WTC11 (cell line): Measurements from ENCODE around the gene TCERG1.

Experiments used
- ARID4B ChIP-seq: sonication (generic); formaldehyde crosslinking; IDR thresholded peaks from 2 replicates; pipeline ENCODE4 v1.8.0; 2023; ENCODE audit warnings: missing genetic modification reagents, mild to moderate bottlenecking, borderline replicate concordance
- CTCF ChIP-seq: fragments of 200-600 bp; IDR thresholded peaks from 2 replicates; pipeline ENCODE4 v1.8.0; 2022; ENCODE audit warnings: antibody characterized with exemption
- PRRX2 ChIP-seq: fragments of 250-450 bp; sonication (Bioruptor Pico); IDR thresholded peaks from 2 replicates; pipeline ENCODE4 v1.8.0; 2021; ENCODE audit warnings: mild to moderate bottlenecking
- TP53 ChIP-seq: sonication (generic); formaldehyde crosslinking; IDR thresholded peaks from 2 replicates; pipeline ENCODE4 v1.8.1; 2023; ENCODE audit warnings: mild to moderate bottlenecking, missing genetic modification reagents
- ZNF121 ChIP-seq: sonication (generic); formaldehyde crosslinking; IDR thresholded peaks from 2 replicates; pipeline ENCODE4 v1.8.0; 2023; ENCODE audit warnings: missing genetic modification reagents
- ZNF232 ChIP-seq: sonication (generic); formaldehyde crosslinking; IDR thresholded peaks from 2 replicates; pipeline ENCODE4 v1.8.0; 2022; ENCODE audit warnings: mild to moderate bottlenecking, missing genetic modification reagents
- ZNF263 ChIP-seq: sonication (generic); formaldehyde crosslinking; IDR thresholded peaks from 2 replicates; pipeline ENCODE4 v1.8.1; 2022; ENCODE audit warnings: low read depth, mild to moderate bottlenecking, moderate library complexity, missing genetic modification reagents
- ZNF416 ChIP-seq: fragments of 250-450 bp; sonication (Bioruptor Pico); IDR thresholded peaks from 2 replicates; pipeline ENCODE4 v1.9.0; 2021; ENCODE audit warnings: mild to moderate bottlenecking, inconsistent platforms
- ZNF512 ChIP-seq: sonication (generic); formaldehyde crosslinking; IDR thresholded peaks from 2 replicates; pipeline ENCODE4 v1.8.1; 2022; ENCODE audit warnings: missing genetic modification reagents, borderline replicate concordance
- TF ChIP-seq, protein P1 (sequence below): sonication (generic); formaldehyde crosslinking; IDR thresholded peaks from 2 replicates; pipeline ENCODE4 v1.8.0; 2022; ENCODE audit warnings: mild to moderate bottlenecking, missing genetic modification reagents
- TF ChIP-seq, protein P2 (sequence below): sonication (generic); formaldehyde crosslinking; IDR thresholded peaks from 2 replicates; pipeline ENCODE4 v1.8.0; 2022; ENCODE audit warnings: mild to moderate bottlenecking, missing genetic modification reagents
- TF ChIP-seq, protein P3 (sequence below): sonication (generic); formaldehyde crosslinking; IDR thresholded peaks from 2 replicates; pipeline ENCODE4 v1.8.0; 2022; ENCODE audit warnings: missing genetic modification reagents
- TF ChIP-seq, protein P4 (sequence below): sonication (generic); formaldehyde crosslinking; IDR thresholded peaks from 2 replicates; pipeline ENCODE4 v1.8.1; 2022; ENCODE audit warnings: low read depth, missing genetic modification reagents, borderline replicate concordance

- no peak for TF ChIP-seq CTCF
- no peak for TF ChIP-seq ZNF263 (CRISPR knock-in tag)
- TF ChIP-seq, protein P1, sequence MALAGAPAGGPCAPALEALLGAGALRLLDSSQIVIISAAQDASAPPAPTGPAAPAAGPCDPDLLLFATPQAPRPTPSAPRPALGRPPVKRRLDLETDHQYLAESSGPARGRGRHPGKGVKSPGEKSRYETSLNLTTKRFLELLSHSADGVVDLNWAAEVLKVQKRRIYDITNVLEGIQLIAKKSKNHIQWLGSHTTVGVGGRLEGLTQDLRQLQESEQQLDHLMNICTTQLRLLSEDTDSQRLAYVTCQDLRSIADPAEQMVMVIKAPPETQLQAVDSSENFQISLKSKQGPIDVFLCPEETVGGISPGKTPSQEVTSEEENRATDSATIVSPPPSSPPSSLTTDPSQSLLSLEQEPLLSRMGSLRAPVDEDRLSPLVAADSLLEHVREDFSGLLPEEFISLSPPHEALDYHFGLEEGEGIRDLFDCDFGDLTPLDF (CRISPR knock-in tag) = no peak
- TF ChIP-seq ZNF416 (CRISPR knock-in tag) = no peak
- TF ChIP-seq, protein P2, sequence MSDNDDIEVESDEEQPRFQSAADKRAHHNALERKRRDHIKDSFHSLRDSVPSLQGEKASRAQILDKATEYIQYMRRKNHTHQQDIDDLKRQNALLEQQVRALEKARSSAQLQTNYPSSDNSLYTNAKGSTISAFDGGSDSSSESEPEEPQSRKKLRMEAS (CRISPR knock-in tag) = no peak
- no peak for TF ChIP-seq ZNF232 (CRISPR knock-in tag)
- no peak for TF ChIP-seq ARID4B
- no peak for TF ChIP-seq PRRX2 (CRISPR knock-in tag)
- no peak for TF ChIP-seq TP53 (CRISPR knock-in tag)
- TF ChIP-seq, protein P3, sequence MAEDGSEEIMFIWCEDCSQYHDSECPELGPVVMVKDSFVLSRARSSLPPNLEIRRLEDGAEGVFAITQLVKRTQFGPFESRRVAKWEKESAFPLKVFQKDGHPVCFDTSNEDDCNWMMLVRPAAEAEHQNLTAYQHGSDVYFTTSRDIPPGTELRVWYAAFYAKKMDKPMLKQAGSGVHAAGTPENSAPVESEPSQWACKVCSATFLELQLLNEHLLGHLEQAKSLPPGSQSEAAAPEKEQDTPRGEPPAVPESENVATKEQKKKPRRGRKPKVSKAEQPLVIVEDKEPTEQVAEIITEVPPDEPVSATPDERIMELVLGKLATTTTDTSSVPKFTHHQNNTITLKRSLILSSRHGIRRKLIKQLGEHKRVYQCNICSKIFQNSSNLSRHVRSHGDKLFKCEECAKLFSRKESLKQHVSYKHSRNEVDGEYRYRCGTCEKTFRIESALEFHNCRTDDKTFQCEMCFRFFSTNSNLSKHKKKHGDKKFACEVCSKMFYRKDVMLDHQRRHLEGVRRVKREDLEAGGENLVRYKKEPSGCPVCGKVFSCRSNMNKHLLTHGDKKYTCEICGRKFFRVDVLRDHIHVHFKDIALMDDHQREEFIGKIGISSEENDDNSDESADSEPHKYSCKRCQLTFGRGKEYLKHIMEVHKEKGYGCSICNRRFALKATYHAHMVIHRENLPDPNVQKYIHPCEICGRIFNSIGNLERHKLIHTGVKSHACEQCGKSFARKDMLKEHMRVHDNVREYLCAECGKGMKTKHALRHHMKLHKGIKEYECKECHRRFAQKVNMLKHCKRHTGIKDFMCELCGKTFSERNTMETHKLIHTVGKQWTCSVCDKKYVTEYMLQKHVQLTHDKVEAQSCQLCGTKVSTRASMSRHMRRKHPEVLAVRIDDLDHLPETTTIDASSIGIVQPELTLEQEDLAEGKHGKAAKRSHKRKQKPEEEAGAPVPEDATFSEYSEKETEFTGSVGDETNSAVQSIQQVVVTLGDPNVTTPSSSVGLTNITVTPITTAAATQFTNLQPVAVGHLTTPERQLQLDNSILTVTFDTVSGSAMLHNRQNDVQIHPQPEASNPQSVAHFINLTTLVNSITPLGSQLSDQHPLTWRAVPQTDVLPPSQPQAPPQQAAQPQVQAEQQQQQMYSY = no peak
- TF ChIP-seq ZNF121 (CRISPR knock-in tag) = no peak
- TF ChIP-seq, protein P4, sequence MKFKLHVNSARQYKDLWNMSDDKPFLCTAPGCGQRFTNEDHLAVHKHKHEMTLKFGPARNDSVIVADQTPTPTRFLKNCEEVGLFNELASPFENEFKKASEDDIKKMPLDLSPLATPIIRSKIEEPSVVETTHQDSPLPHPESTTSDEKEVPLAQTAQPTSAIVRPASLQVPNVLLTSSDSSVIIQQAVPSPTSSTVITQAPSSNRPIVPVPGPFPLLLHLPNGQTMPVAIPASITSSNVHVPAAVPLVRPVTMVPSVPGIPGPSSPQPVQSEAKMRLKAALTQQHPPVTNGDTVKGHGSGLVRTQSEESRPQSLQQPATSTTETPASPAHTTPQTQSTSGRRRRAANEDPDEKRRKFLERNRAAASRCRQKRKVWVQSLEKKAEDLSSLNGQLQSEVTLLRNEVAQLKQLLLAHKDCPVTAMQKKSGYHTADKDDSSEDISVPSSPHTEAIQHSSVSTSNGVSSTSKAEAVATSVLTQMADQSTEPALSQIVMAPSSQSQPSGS (CRISPR knock-in tag) = no peak
- no peak for TF ChIP-seq ZNF512 (CRISPR knock-in tag)
These were observed 22.1 kb upstream of the TCERG1 start for GRCh38 chr5:146425023-146425422.
